ENCODE measurements around the gene DMPK. TPM values are rescaled to one million over a fixed set of nuclear protein-coding genes. Genes with fewer than 3 reads are reported as not detected.

Gene DMPK
- total and polyA plus RNA-seq, 9 of the 15 experiments (the other 6 are each of a cell fraction or from before 2014, with no cell fraction given), result 0.24 to 31.3 (median 7.3) TPM

- TF ChIP-seq ZNF280B (CRISPR knock-in tag; IDR thresholded peaks at IDR 0.05) (no peak), MCM3 (IDR thresholded peaks at IDR 0.05) (no peak), SP2 (IDR thresholded peaks at IDR 0.05; ENCODE audit: extremely low read depth, low read depth, low read length, poor library complexity, severe bottlenecking) (no peak), SUPT5H (IDR thresholded peaks at IDR 0.05) (peak; percentile 94), THRB (CRISPR knock-in tag; conservative IDR thresholded peaks at IDR 0.05) (0 out of 2 replicates have a peak, but pooled peaks have one; percentile 4), ZC3H11A (IDR thresholded peaks at IDR 0.05; ENCODE audit: low read depth, low read length) (no peak), ATF1 (CRISPR knock-in tag; IDR thresholded peaks at IDR 0.05) (no peak), ATF1 (tag; IDR thresholded peaks at IDR 0.05) (peak; percentile 61), LEF1 (IDR thresholded peaks at IDR 0.05) (no peak), UBTF (IDR thresholded peaks at IDR 0.05; ENCODE audit: borderline replicate concordance in 1 of 2, low read depth in 2 of 2, low read length in 2 of 2) (peak in 1 of 2 experiments; percentile 47; a peak in 1 of 4 replicates), MLLT1 (IDR thresholded peaks at IDR 0.05) (0 out of 4 replicates have a peak, but pooled peaks have one; percentile 20 to 51), U2AF2 (optimal IDR thresholded peaks at IDR 0.05; ENCODE audit: low read depth, low read length) (no peak), XRCC3 (IDR thresholded peaks at IDR 0.05) (no peak), ILF3 (IDR thresholded peaks at IDR 0.05; ENCODE audit: borderline replicate concordance) (no peak), ZNF263 (CRISPR knock-in tag; IDR thresholded peaks at IDR 0.05; ENCODE audit: borderline replicate concordance) (no peak), ZNF224 (CRISPR knock-in tag; IDR thresholded peaks at IDR 0.05) (no peak), BCLAF1 (IDR thresholded peaks at IDR 0.05; ENCODE audit: borderline replicate concordance in 1 of 2, control insufficient read depth in 1 of 2, low read depth in 2 of 2, low read length in 1 of 2) (peak in 1 of 2 experiments; percentile 43; a peak in 1 of 4 replicates)
Measured at GRCh38 chr19:45730368-45731288, 51.7 kb downstream of the DMPK start, which contains the start of gene FBXO46 (continued).

All from K562 (cell line).